Inferior parietal cortex (tissue), 1 donor: ENCODE results near the gene UBE2D2.
"Not testable (repeated sequence)": the region's sequence is repeated elsewhere in the genome, so short reads cannot be mapped to it uniquely, and the experiment has no call there.

Experiments
- DNase-seq: peaks from one replicate; pipeline ENCODE4 v3.0.0-alpha.2; 2016; ENCODE audit errors: extremely low spot score

The UBE2D2 gene

DNA sequence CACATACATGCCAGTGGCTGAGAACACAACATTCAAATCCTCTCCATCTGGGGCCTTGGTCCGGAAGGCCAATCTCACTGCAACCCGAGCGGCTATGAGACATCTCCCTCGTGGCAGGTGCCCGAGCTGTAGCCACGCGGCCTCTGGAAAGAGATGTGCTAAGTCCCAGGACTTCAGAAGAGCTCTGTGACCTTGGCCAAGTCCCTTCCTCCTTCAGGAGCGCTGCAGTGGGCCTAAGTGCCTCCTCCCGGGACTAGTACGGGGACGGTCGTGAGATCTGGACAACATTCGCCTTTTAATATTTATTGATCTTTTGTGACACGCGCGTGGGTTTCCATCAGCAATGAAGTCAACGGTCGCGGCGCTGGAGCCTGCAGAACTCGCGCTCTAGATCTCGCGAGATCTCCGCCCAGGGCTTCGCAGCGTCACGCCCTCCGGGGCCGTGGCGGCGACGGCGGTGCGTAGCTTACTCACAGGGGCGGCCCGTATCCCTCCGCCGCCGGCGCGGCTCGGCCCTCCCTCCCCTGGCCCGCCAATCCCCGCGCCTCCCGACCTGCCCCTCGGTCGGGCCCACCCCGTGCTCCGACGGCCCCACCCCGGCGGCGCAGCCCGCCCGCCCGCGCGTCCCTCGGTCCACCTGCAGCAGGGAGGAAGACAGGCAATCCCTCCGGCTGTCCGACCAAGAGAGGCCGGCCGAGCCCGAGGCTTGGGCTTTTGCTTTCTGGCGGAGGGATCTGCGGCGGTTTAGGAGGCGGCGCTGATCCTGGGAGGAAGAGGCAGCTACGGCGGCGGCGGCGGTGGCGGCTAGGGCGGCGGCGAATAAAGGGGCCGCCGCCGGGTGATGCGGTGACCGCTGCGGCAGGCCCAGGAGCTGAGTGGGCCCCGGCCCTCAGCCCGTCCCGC, at the start of gene UBE2D2:
Gene UBE2D2, plus strand, starts transcription at position 588 of the 903 bp plus-strand sequence. CDS start 453 bp downstream, outside the sequence.
- peak; percentile 96 for DNase-seq

DNA sequence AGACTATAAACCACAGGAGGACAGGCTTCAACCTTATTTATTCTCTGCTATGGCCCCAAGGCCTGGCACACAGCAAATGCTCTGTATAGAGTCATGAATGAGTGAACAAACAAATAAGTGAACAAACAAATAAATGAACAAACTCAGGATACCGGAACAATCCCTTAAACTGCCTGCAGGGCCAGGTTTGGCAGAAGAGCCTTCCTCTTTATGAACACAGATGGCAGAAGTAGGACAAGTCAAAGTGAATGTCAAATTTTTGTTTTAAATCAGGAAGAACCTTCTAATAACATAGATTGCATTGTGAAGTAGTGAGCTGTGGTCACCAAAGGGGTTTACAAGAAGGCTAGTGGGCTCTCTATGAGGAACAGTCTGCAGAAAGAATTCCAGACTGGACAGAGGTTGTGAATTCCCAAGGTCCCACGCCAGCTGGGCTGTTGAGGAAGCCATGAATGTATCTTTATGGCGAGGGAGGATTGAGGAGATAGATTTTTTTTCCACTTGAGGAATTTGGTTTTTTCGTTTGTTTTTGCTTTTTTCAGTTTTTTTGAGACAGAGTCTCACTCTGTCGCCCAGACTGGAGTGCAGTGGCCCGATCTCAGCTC, 48.3 kb upstream of the UBE2D2 start:
- DNase-seq, result no peak

DNA sequence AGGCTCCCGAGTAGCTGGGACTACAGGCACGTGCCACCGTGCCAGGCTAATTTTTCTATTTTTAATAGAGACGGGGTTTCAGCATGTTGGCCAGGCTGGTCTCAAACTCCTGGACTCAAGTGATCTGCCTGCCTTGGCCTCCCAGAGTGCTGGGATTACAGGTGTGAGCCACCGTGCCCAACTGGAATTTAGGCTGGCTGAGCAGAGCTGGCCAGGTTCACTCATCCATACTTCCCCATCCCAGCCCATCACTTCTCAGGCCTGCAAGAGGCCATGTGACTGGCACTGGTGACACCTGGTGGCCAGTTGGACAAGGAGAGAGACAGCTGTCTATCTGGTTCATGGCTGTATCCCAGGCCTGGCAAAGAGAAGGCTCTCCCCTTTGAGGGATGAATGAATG, 47.7 kb upstream of the UBE2D2 start:
- peak; percentile 72 for DNase-seq

DNA sequence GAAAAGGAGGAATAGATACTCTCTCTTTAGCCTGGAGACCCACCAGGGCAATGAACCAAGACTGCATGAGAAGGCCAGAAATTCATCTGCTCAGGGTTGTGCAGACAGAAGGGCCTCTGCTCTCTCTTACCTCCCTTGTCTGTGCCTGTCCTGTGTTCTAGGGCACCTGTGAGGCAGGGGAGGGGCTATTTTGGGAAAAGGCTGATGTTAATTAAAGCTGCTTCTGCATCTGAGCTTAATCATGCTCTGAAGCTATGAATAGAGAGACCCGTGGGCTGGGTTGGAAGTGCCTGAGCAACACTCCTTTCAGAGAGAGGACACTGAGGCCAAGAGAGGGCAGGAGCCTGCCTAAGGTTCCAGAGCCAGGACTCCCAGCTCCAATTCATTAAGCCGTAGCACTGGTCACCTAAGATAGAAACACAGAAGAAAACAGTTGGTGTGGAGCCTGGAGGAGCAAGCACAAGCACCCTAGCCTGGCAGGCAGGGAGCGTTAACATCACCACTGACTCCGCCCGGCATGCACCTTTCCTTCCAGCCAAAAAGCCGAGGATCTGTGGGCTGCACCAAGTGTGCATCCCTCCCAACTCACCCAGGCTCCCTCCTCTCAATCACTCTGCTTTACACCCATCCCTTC, 47.2 kb upstream of the UBE2D2 start:
- DNase-seq, result peak; percentile 17

DNA sequence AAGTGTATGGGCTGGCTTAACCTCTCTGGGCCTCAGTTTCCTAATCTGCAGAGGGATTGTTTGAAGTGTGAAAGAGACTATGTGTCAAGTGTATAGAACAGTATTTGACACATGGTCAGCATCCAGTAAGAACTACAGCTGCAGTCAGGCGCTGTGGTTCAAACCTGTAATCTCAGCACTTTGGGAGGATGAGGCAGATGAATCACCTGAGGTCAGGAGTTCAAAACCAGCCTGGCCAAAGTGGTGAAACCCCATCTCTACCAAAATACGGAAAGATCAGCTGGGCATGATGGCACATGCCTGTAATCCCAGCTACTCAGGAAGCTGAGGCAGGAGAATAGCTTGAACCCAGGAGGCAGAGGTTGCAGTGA, 46.7 kb upstream of the UBE2D2 start:
- no peak for DNase-seq

DNA sequence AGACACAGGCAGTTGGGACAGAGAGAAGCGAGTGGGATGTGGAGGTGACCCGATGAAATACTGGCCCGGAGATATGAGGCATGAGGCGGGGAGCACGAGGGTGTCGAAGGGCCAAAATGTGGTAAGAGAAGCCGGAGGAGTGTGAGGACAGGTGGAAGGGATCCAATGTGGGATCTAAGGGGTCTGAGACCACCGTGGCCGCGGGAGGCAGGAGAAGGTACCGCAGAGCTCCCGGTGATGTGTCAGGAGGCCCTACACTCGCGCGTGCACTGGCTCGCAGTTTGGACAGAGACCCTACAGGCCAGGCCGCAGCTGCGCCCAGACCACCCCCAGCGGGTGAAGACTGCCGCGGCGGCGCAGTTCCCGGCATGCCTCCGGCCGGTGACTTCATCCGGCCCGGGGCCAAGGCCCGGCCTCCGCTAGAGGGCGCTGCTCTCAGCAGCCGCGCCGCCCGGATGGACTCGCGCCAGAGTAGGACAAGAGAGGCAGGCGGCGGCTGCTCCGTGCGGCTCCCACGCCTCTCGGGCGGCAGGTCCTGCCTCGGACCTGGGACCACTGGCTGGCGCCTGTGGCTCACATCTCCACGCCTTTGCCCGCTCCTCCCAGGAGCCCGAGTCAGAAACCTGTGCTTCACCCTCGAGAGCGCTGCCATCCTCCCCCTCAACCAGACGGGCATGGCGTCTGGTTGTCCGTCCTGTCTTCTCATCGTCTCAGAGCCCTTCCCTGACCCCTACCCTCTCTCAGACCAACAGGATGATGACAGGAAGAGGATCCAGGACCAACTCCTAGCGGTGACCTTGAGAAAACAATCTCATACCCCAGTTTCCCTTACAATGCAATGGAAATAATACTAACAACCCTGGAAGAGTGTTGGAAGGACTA, 43.2 kb upstream of the UBE2D2 start:
- peak; percentile 93 for DNase-seq

DNA sequence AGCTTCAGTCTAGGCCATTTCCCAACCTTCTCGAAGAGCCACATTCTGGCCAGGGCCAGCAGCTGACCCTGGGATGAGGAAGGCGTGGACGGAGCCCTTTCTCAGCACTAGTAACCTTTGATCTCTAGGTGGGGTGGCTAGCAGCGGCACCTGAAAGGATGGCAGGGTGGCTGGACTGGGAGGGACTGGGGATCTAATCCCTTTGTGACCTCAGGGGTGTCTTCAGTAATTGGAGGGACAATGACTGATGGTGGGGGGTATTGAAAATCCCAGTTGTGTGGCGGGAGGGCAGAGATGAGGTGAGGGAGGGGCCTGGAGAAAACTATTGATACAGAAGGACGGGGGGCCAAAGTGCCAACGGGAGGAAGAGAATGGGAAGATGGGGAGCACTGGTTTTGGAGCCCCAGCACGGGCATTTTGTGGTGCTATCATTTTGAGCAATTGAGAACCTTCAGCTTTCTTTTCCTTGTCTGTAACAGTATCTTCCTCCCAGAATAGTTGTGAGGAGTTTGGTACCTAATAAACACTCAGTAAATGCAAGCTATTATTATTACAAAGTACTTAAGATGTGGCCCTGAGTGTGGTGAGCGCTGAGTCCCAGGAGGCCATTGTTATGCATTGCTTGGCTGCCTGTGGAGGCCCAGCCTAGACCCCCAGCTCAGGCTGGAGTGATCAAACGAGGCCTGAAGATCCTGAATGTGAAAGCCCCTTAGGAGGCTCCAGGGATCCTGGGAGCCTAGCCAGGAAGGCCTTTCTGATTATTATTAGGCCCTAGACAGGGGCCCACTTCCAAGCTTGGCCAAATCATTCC, 37.3 kb upstream of the UBE2D2 start:
- no peak for DNase-seq

DNA sequence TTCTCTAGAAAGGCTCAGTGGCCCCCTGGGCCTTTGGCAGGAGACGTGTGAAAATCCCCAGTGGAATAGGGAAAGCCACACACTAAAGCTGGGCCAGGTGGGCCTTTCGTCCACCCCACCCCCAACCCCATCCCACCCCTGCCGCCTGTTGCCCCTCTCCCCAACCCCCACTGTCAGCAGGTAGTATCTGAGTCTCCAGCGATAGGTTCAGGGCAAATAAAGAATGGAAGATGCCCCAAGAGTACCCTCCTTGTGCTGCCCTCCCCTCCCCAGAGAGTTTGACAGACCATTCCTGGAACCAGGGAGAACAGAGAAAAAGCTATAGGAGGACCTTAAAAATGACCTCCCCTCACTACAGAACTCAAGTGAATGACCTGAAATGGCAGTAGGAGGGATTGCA, 36.7 kb upstream of the UBE2D2 start:
- no peak for DNase-seq

DNA sequence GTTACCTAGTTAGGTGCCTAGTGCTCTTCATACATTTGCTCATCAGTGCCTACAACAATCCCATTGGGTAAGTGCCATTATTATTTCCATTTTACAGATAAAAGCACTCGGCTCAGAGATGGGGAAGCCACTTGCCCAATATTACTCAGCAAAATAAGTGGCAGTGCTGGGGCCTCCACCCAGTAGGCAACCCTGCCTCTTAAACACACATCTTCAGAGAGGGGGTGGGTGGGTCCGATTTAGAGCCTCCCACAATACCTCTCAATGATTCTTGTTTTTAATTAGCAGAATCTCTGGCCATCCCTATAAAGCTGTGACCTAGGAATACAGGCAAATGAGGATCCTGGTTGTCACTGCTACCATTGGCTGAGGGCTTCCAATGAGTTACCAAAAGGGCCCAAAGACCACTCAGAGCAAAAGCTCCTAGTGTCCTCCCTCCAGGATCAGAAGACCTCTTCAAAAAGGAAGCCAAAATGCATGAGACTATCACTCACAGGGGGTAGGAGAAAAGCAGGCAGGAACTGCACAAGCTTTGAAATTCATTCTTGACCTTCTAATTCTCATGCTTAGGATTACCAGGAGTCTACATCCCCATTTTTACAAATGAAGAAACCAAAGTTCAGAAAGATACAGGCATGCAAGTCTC, 36.1 kb upstream of the UBE2D2 start:
- DNase-seq, result no peak

DNA sequence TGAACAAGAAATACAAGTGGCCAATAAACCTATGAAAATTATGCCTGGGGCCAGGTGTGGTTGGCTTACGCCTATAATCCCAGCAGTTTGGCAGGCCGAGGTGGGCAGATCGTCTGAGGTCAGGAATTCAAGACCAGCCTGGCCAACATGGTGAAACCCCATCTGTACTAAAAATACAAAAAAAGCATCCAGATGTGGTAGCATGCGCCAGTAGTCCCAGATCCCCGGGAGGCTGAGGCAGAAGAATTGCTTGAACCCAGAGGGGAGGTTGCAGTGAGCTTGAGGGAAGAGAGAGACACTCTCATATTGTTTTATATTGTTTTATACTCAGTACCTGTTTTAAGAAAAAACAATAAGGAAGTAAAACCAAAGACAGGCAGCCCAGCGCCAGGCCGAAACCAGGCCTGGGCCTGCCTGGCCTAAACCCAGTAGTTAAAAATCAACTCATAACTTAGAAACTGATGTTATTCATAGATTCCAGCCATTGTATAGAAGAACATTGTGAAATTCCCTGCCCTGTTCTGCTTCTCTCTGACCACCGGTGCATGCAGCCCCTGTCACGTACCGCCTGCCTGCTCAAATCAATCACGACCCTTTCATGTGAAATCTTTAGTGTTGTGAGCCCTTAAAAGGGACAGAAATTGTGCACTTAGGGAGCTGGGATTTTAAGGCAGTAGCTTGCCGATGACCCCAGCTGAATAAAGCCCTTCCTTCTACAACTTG, 35.4 kb upstream of the UBE2D2 start:
- not testable (repeated sequence) for DNase-seq

DNA sequence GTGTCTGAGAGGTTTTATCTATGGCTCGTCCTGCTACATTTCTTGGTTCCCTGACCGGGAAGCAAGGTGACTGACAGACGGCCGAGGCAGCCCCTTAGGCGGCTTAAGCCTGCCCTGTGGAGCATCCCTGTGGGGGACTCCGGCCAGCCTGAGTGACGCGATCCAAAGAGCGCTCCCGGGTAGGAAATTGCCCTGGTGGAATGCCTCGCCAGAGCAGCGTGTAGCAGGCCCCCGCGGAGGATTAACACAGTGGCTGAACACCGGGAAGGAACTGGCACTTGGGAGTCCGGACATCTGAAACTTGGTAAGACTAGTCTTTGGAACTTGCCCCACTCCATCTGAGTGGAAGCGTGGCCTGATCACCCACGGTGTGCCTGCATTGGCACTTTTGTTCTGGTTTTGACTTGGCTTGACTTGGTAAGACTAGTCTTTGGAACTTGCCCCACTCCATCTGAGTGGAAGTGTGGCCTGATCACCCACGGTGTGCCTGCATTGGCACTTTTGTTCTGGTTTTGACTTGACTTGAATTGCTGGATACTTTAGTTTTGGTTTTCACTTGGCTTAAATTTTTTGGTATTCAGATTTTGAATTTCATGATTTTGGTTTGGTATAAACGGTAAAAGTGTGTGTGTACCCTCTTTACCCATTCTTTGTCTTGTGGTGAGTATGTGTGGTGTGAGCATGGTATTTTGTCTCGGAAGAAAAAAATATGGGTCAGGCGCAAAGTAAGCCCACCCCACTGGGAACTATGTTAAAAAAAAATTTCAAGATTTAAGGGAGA, 34.6 kb upstream of the UBE2D2 start:
- DNase-seq, result not testable (repeated sequence)

DNA sequence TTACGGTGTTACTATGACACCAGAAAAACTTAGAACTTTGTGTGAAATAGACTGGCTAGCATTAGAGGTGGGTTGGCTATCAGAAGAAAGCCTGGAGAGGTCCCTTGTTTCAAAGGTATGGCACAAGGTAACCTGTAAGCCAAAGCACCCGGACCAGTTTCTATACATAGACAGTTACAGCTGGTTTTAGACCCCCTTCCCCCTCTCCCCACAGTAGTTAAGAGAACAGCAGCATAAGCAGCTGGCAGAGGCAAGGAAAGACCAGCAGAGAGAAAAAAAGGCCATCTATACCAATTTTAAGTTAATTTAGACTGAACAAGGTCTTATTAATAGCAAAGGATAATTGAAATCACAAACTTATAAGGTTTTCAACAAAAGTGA, 34.1 kb upstream of the UBE2D2 start:
- not testable (repeated sequence) for DNase-seq

DNA sequence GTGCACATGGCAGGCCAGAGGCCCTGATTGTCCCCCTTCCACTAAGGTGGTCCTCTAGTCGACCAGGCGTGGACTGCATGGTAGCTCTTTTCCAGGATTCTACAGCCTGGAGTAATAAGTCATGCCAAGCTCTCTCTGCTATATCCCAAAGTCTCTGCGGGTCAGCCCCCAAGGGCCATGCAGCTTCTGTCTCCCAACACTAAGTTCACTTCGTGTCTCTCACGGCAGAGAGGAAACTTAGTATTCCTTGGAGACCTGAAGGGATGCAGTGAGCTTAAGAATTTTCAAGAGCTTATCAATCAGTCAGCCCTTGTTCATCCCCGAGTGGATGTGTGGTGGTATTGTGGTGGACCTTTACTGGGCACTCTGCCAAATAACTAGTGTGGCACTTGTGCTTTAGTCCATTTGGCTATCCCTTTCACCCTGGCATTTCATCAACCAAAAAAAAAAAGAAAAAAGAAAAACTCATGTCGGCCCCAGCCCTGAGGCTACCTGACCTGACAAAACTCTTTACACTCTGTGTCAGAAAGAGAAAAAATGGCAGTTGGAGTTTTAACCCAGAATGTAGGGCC, 33.2 kb upstream of the UBE2D2 start:
- DNase-seq, result not testable (repeated sequence)

DNA sequence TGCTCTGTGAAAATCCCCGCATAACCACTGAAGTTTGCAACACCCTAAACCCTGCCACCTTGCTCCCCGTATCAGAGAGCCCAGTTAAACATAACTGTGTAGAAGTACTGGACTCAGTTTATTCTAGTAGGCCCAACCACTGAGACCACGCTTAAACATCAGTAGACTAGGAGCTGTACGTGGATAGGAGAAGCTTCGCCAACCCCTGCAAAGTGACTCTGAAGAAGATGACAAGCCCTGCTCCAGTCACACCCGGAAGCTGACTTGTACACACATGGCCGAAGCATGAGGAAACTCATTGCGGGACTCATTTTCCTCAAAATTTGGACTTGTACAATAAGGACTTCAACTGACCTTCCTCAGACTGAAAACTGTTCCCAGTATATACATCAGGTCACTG, 32.4 kb upstream of the UBE2D2 start:
- not testable (repeated sequence) for DNase-seq

DNA sequence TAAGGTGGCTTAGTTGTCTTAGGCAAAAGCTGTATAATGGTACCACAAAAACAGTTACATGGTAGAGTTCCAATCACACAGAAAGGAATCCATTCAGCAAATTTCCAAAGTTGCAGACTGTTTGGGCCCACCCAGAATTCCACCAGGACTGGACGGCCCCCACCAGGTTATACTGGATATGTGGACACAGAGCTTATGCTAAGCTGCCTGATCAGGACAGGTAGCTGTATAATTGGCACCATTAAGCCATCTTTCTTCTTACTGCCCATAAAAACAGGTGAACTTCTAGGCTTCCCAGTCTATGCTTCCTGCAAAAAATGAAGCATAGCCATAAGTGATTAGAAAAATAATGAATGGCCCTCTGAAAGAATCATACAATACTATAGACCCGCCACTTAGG, 31.1 kb upstream of the UBE2D2 start:
- not testable (repeated sequence) for DNase-seq

DNA sequence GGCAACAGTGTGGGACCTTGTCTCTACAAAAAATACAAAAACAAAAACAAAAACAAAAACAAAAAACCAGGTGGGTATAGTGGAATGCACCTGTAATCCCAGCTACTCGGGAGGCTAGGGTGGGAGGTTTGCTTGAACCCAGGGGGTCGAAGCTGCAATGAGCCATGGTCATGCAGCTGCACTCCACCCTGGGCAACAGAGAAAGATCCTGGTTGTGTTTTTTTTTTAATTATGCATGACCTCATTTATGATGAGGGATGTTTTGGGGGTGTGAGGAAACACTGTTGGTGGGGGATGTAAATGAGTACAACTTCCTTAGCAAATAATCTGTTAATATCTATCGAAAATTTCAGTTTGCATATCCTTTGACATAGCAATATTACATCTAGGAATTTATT, 29.4 kb upstream of the UBE2D2 start:
- DNase-seq, result no peak

DNA sequence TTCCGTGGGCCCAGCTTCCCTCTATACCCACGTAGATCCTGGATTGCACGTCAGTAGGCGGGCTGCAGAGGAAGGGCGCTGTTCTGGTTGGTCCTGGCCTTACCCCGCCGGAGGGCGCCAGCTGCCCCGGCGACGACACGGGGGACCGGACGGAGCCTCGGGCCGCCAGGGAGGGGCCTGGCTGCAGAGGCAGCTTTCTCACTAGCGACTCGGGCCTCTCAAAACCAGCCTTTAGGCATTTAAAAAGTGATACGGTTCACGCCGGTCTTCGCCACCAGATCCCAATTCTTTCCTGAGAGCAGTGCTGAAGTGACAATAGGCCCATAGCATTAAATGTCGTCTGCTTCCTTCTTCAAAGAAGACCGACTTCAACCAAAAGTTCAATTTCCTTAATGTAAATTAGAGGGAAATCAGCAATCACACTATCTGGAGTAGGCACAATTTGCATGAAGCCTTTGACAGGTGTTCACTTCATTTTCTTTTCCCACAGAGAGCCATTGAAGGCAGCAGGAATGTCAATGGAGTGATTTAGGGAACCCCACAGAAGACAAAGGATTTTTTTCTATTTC, 17.6 kb upstream of the UBE2D2 start:
- DNase-seq, result peak; percentile 37

DNA sequence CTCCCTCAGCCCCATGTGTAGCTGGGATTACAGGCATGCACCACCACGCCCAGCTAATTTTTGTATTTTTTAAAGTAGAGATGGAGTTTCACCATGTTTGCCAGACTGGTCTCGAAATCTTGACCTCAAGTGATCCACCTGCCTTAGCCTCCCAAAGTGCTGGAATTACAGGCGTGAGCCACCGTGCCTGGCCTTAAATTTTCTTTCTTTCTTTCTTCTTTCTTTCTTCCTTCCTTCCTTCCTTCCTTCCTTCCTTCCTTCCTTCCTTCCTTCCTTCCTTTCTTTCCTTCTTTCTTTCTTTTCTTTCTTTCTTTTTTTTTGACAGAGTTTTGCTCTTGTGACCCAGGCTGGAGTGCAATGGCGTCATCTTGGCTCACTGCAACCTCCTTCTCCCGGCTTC, 14.5 kb upstream of the UBE2D2 start:
- DNase-seq, result not testable (repeated sequence)
